Measurements from ENCODE around the gene TMEM80. TPM values are rescaled to one million over a fixed set of nuclear protein-coding genes. Genes with fewer than 3 reads are reported as not detected.
A peak's percentile ranks its signal among the peaks of the same experiment; 100 is the strongest.

TMEM80 gene
- total and polyA plus RNA-seq, 2 experiments from 2014 or later: 26.7 to 35.5 TPM

- Histone ChIP-seq H3K27ac (peak overlapping the region; percentile 68), H2AFZ (no peak overlapping the region), H3K4me3 (no peak overlapping the region), H3K79me2 (peaks cover 61% of the 10 kb centered on the region), H3K36me3 (replicated peaks; ENCODE audit: insufficient read depth, low read depth) (no peaks in the 10 kb centered on the region), H3K4me2 (peak overlapping the region; percentile 61), H3K9me3 (ENCODE audit: low read depth) (no peaks in the 10 kb centered on the region), H3K4me1 (ENCODE audit: insufficient read depth) (peaks cover 62% of the 10 kb centered on the region), H3K27me3 (no peaks in the 10 kb centered on the region), H4K20me1 (ENCODE audit: insufficient read depth, poor library complexity, severe bottlenecking) (no peaks in the 10 kb centered on the region), H3K9me2 (replicated peaks; ENCODE audit: insufficient read depth) (no peaks in the 10 kb centered on the region)
- TF ChIP-seq EZH2phosphoT487 (IDR thresholded peaks at IDR 0.05; ENCODE audit: low read depth, severe bottlenecking, unreplicated experiment) (no peak), CTCF (IDR thresholded peaks at IDR 0.05; ENCODE audit: poor library complexity) (no peak), EZH2 (IDR thresholded peaks at IDR 0.05; ENCODE audit: borderline replicate concordance) (no peak)
- peak; percentile 20 for DNase-seq (ENCODE audit: low spot score)
- 71% methylated on average over 23 of the region's 27 CpGs for WGBS (ENCODE audit: low lambda C conversion rate, missing lambda C conversion rate)
These were observed 13.7 kb downstream of the TMEM80 start for GRCh38 chr11:709109-709997.

DNA sequence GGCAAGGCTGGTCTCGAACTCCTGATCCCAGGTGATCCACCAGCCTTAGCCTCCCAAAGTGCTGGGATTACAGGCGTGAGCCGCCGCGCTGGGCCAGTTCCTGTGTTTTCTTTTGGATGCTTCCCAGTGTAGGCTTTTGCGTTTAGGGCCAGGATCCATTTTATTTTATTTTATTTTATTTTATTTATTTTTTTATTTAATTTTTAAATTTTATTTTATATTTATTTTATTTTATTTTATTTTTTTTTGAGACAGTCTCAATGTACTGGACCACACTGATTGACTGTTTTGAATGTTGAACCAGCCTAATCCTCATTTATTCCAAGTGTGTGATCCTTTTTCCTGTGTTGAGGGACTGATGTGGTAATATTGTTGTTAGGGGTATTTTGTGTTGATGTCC lies 18.8 kb downstream of the TMEM80 start:
- Histone ChIP-seq H3K4me3 (no peak overlapping the region), H2AFZ (no peak overlapping the region), H3K79me2 (peaks cover 64% of the 10 kb centered on the region), H3K9me2 (replicated peaks; ENCODE audit: insufficient read depth) (no peaks in the 10 kb centered on the region), H4K20me1 (ENCODE audit: insufficient read depth, poor library complexity, severe bottlenecking) (peaks cover 13% of the 10 kb centered on the region), H3K4me1 (ENCODE audit: insufficient read depth) (peaks cover 24% of the 10 kb centered on the region), H3K27ac (no peak overlapping the region), H3K4me2 (no peak overlapping the region), H3K36me3 (replicated peaks; ENCODE audit: insufficient read depth, low read depth) (no peaks in the 10 kb centered on the region), H3K27me3 (no peaks in the 10 kb centered on the region), H3K9me3 (ENCODE audit: low read depth) (no peaks in the 10 kb centered on the region)
- DNase-seq (ENCODE audit: low spot score): no peak
- TF ChIP-seq EZH2phosphoT487 (IDR thresholded peaks at IDR 0.05; ENCODE audit: low read depth, severe bottlenecking, unreplicated experiment) (no peak), CTCF (IDR thresholded peaks at IDR 0.05; ENCODE audit: poor library complexity) (no peak), EZH2 (IDR thresholded peaks at IDR 0.05; ENCODE audit: borderline replicate concordance) (no peak)
- 99% methylated on average over 6 of the region's 6 CpGs for WGBS (ENCODE audit: low lambda C conversion rate, missing lambda C conversion rate)

GRCh38 chr11:719214-720016 lies 23.8 kb downstream of the TMEM80 start:
- peaks cover 32% of the 10 kb centered on the region for H3K79me2 ChIP-seq
- H4K20me1 ChIP-seq (ENCODE audit: insufficient read depth, poor library complexity, severe bottlenecking): peaks cover 13% of the 10 kb centered on the region
- no peaks in the 10 kb centered on the region for H3K9me2 ChIP-seq (replicated peaks; ENCODE audit: insufficient read depth)
- no peak overlapping the region for H3K27ac ChIP-seq
- H2AFZ ChIP-seq: no peak overlapping the region
- DNase-seq (ENCODE audit: low spot score): no peak
- H3K4me1 ChIP-seq (ENCODE audit: insufficient read depth): no peaks in the 10 kb centered on the region
- WGBS (ENCODE audit: low lambda C conversion rate, missing lambda C conversion rate): 93% methylated on average over 30 of the region's 34 CpGs
- TF ChIP-seq CTCF (IDR thresholded peaks at IDR 0.05; ENCODE audit: poor library complexity) (no peak), EZH2phosphoT487 (IDR thresholded peaks at IDR 0.05; ENCODE audit: low read depth, severe bottlenecking, unreplicated experiment) (no peak), EZH2 (IDR thresholded peaks at IDR 0.05; ENCODE audit: borderline replicate concordance) (no peak)
- H3K9me3 ChIP-seq (ENCODE audit: low read depth): no peaks in the 10 kb centered on the region
- H3K4me2 ChIP-seq: no peak overlapping the region
- H3K36me3 ChIP-seq (replicated peaks; ENCODE audit: insufficient read depth, low read depth): no peaks in the 10 kb centered on the region
- no peak overlapping the region for H3K4me3 ChIP-seq
- no peaks in the 10 kb centered on the region for H3K27me3 ChIP-seq

All from hepatocyte (in vitro differentiated cells).